ENCODE data around the gene CASP9. TPM values are rescaled to one million over a fixed set of nuclear protein-coding genes. Genes with fewer than 3 reads are reported as not detected.

CASP9 gene
- total and polyA plus RNA-seq, 2 of the 13 experiments (the other 11 are each of a cell fraction or from before 2014, with no cell fraction given): 8.5 to 11.5 TPM

GRCh38 chr1:15526490-15527339, 2.7 kb upstream of the CASP9 start, which contains the start of gene DNAJC16 (continued):
- TF ChIP-seq ZBTB2 (CRISPR knock-in tag; IDR thresholded peaks at IDR 0.05; ENCODE audit: low read depth) (peak; percentile 91), PATZ1 (CRISPR knock-in tag; IDR thresholded peaks at IDR 0.05) (peak; percentile 42; the same call in 1 of the 2 replicates), ARID3A (IDR thresholded peaks at IDR 0.05; ENCODE audit: low read depth, low read length) (0 out of 2 replicates have a peak, but pooled peaks have one; percentile 26), MTA3 (CRISPR knock-in tag; IDR thresholded peaks at IDR 0.05) (no peak), RXRA (CRISPR knock-in tag; IDR thresholded peaks at IDR 0.05) (peak; percentile 87), NFE2L1 (CRISPR knock-in tag; IDR thresholded peaks at IDR 0.05; ENCODE audit: borderline replicate concordance) (no peak), ARNT2 (CRISPR knock-in tag; IDR thresholded peaks at IDR 0.05; ENCODE audit: low read depth) (peak; percentile 69; the same call in 1 of the 2 replicates), PRDM4 (CRISPR knock-in tag; IDR thresholded peaks at IDR 0.05; ENCODE audit: borderline replicate concordance) (no peak), KDM6A (CRISPR knock-in tag; IDR thresholded peaks at IDR 0.05; ENCODE audit: low read depth) (no peak), BHLHE40 (IDR thresholded peaks at IDR 0.05; ENCODE audit: low read length) (peak; percentile 97), IKZF4 (CRISPR knock-in tag; IDR thresholded peaks at IDR 0.05; ENCODE audit: borderline replicate concordance, low read depth, not compliant biosample characterization) (peak; percentile 61), FIP1L1 (IDR thresholded peaks at IDR 0.05; ENCODE audit: borderline replicate concordance, insufficient read depth, low read depth, low read length) (no peak), ZNF777 (CRISPR knock-in tag; IDR thresholded peaks at IDR 0.05) (peak; percentile 93), YY1 (IDR thresholded peaks at IDR 0.05; ENCODE audit: insufficient read depth, insufficient replicate concordance, low read depth, low read length) (peak; percentile 45), ZFY (CRISPR knock-in tag; IDR thresholded peaks at IDR 0.05) (peak; percentile 98), CEBPG (CRISPR knock-in tag; IDR thresholded peaks at IDR 0.05) (peak; percentile 59), SIX1 (CRISPR knock-in tag; IDR thresholded peaks at IDR 0.05; ENCODE audit: borderline replicate concordance) (no peak), SP4 (CRISPR knock-in tag; IDR thresholded peaks at IDR 0.05) (peak; percentile 54; the same call in 1 of the 2 replicates), FOXC1 (CRISPR knock-in tag; IDR thresholded peaks at IDR 0.05; ENCODE audit: borderline replicate concordance) (peak; percentile 37; the same call in 1 of the 2 replicates), SIN3B (IDR thresholded peaks at IDR 0.05; ENCODE audit: low read length) (peak; percentile 45; the same call in 1 of the 2 replicates), ZFP36L1 (CRISPR knock-in tag; IDR thresholded peaks at IDR 0.05) (no peak)

Measured in HepG2 (cell line).